H1 (cell line): Measurements from ENCODE around the gene TUT1.

Experiments used
- EP300 ChIP-seq, 2 experiments: IDR thresholded peaks; 1 replicate in 1 of 2; 2 replicates in 1 of 2; pipeline ENCODE4 v1.6.1; 2011 to 2012; ENCODE audit warnings: low read depth in 2 of 2, low read length in 2 of 2, mild to moderate bottlenecking in 2 of 2, borderline replicate concordance in 1 of 2, inconsistent platforms in 1 of 2, moderate library complexity in 1 of 2
- EZH2 ChIP-seq: fragments of 200-600 bp; sonication (generic); IDR thresholded peaks from 2 replicates; pipeline ENCODE4 v1.7.1; 2012; ENCODE audit warnings: low read depth, mild to moderate bottlenecking, moderate library complexity, low read length, inconsistent platforms; ENCODE audit not compliant: severe bottlenecking
- HDAC6 ChIP-seq: IDR thresholded peaks from one replicate; pipeline ENCODE4 v1.7.1; 2012; ENCODE audit warnings: low read depth, mild to moderate bottlenecking, inconsistent platforms, low read length, moderate library complexity
- POLR2A ChIP-seq, 2 experiments: IDR thresholded peaks; 1 replicate in 1 of 2; 2 replicates in 1 of 2; pipeline ENCODE4 v1.6.1; 2011; ENCODE audit warnings: low read depth in 2 of 2, low read length in 2 of 2, mild to moderate bottlenecking in 2 of 2; ENCODE audit errors: control extremely low read depth in 1 of 2
- SIN3A ChIP-seq, 2 experiments: IDR thresholded peaks in 1 of 2; conservative IDR thresholded peaks in 1 of 2; 2 replicates each; pipeline ENCODE4 v1.6.1; 2011 to 2012; ENCODE audit warnings: low read length in 2 of 2, improper control_type of control experiment in 1 of 2, low read depth in 1 of 2, mild to moderate bottlenecking in 1 of 2
- SUZ12 ChIP-seq: fragments of 200-600 bp; sonication (generic); IDR thresholded peaks from 2 replicates; pipeline ENCODE4 v1.6.1; 2012; ENCODE audit warnings: mild to moderate bottlenecking, inconsistent platforms, low read length, moderate library complexity, mixed read lengths
- TAF1 ChIP-seq: IDR thresholded peaks from 2 replicates; pipeline ENCODE4 v1.6.1; 2011; ENCODE audit warnings: mild to moderate bottlenecking, low read depth, low read length
- TF ChIP-seq, protein P1 (sequence below): IDR thresholded peaks from 2 replicates; pipeline ENCODE4 v1.6.1; 2011; ENCODE audit warnings: low read depth, mild to moderate bottlenecking, low read length; ENCODE audit not compliant: insufficient read depth
- TF ChIP-seq, protein P2 (sequence below), 3 experiments: IDR thresholded peaks; 1 replicate in 2 of 3; 2 replicates in 1 of 3; pipeline versions ENCODE4 v1.5.1 to v1.6.1; 2011; ENCODE audit warnings: low read length in 3 of 3, mild to moderate bottlenecking in 3 of 3, inconsistent platforms in 2 of 3, low read depth in 1 of 3, moderate library complexity in 1 of 3; ENCODE audit not compliant: insufficient read depth in 1 of 3; ENCODE audit errors: control extremely low read depth in 1 of 3

DNA sequence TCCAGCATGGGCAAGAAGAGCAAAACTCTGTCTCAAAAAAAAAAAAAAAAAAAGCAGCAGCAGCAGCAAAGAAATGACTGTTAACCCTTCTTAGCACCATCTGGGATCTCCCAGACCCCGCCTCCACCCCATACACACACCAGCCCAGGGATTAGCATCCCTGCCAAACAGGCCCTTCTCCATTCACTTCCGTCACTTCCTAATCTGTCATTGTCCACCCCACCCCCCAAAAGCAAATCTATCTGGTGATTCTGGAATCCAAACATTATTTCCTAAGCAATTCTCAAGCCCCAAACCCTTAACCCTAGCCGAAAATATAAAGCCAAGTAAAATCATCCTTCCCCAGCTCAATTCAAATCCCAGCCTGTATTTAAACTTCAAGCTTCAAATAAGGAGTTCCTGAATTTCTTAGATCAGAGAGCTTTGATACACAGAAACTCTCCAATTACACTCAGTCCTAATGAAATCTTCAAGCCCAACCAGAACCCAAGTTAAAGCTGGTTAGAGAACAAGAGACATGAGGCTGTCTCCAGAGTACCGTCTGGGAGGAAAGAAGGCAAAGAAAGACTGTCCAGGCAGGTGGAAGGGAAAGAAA, 38.7 kb downstream of the TUT1 start:
- TF ChIP-seq, protein P1, sequence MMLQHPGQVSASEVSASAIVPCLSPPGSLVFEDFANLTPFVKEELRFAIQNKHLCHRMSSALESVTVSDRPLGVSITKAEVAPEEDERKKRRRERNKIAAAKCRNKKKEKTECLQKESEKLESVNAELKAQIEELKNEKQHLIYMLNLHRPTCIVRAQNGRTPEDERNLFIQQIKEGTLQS = no peak
- no peak for TF ChIP-seq SUZ12
- TF ChIP-seq EP300 (IDR thresholded peaks at IDR 0.05; ENCODE audit: borderline replicate concordance in 1 of 2, low read depth in 2 of 2, low read length in 2 of 2) = no peak
- TF ChIP-seq, protein P2, sequence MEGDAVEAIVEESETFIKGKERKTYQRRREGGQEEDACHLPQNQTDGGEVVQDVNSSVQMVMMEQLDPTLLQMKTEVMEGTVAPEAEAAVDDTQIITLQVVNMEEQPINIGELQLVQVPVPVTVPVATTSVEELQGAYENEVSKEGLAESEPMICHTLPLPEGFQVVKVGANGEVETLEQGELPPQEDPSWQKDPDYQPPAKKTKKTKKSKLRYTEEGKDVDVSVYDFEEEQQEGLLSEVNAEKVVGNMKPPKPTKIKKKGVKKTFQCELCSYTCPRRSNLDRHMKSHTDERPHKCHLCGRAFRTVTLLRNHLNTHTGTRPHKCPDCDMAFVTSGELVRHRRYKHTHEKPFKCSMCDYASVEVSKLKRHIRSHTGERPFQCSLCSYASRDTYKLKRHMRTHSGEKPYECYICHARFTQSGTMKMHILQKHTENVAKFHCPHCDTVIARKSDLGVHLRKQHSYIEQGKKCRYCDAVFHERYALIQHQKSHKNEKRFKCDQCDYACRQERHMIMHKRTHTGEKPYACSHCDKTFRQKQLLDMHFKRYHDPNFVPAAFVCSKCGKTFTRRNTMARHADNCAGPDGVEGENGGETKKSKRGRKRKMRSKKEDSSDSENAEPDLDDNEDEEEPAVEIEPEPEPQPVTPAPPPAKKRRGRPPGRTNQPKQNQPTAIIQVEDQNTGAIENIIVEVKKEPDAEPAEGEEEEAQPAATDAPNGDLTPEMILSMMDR (IDR thresholded peaks at IDR 0.05; ENCODE audit: control extremely low read depth in 1 of 3, insufficient read depth in 1 of 3, low read depth in 1 of 3, low read length in 3 of 3) = no peak
- TF ChIP-seq EZH2 = no peak
- TF ChIP-seq POLR2A (IDR thresholded peaks at IDR 0.05; ENCODE audit: control extremely low read depth in 1 of 2, low read depth in 2 of 2, low read length in 2 of 2) = no peak
- no peak for TF ChIP-seq HDAC6
- TF ChIP-seq SIN3A (conservative IDR thresholded peaks at IDR 0.05 in 1 of 2, IDR thresholded peaks at IDR 0.05 in 1 of 2; ENCODE audit: low read depth in 1 of 2, low read length in 2 of 2) = no peak
- no peak for TF ChIP-seq TAF1
